ENCODE measurements around the gene EXOC2. TPM values are rescaled to one million over a fixed set of nuclear protein-coding genes. Genes with fewer than 3 reads are reported as not detected.
"Not testable (repeated sequence)": the region's sequence is repeated elsewhere in the genome, so short reads cannot be mapped to it uniquely, and the experiment has no call there.

Gene EXOC2
- total RNA-seq, 2 donors from 2014 or later = 13.3 to 14.8 TPM

DNA sequence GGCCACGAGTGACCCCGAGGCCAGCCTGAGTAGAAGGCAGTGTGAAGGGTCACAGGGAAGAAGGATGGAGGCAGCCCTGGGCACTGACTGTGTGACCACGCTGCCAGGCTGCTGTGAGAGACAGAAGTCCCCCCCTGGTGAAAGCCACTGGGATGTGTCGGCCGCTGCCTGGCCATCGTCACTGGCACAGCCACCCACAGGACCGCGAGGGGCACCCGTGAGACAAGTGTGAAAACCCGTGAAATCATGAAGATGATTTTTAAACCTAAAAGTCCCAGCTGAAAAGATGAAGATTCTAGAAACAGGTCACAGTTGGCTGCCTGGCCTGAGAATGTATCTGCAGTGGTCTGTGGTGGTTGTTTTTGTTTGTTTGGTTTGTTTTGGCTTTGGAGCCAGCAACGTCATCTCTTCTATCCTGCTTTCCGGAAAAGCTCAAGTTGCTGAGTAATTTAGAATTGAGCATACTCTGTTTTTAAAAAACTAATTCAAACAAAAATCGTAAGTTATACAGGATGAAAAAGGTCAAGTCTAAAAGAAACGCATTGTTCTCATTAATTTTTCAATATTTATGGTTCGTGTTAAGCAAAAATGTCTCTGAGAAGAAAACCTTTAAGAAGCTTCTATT lies 130.8 kb downstream of the EXOC2 start:
- DNase-seq = no peak
- intact Hi-C loops (cut with DNase I) = no loop called here
- ATAC-seq = no peak

DNA sequence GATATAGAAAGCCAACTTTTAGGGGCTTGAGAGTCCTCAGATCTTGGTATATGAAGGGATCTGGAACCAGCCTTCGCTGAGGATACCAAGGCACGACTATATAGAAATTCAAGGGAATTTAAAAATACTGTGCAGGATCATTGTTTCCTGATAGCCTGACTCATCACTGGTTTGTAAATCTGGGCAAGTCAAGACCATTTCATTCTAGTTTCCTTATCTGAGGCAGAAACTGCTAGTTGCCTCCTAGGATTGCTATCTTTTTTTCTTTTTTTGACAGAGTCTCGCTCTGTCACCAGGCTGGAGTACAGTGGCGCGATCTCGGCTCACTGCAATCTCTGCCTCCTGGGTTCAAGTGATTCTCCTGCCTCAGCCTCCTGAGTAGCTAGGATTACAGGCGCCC lies 131.6 kb downstream of the EXOC2 start:
- DNase-seq; intact Hi-C loops (cut with DNase I); ATAC-seq: not testable (repeated sequence)

DNA sequence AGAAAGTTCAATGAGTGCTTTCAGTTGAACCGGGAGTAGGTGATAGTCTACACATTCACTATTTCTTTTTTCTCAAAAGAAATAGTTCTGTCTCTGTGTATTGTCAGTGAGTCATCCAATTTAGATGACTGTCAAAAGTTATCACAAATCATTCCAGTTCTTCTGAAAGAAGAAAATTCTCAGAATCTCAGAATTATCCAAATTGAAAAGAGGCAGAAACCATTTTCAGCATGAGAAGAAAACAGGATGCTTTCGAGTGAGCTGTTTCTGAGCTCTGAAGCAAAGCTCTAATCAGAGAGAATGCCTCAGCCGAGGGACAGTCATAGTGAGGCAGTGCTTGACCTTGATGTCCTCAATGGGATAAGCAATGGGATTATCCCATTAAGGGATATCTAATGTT lies 134.0 kb downstream of the EXOC2 start:
- no peak for DNase-seq
- intact Hi-C loops (cut with DNase I) = no loop called here
- ATAC-seq = no peak

DNA sequence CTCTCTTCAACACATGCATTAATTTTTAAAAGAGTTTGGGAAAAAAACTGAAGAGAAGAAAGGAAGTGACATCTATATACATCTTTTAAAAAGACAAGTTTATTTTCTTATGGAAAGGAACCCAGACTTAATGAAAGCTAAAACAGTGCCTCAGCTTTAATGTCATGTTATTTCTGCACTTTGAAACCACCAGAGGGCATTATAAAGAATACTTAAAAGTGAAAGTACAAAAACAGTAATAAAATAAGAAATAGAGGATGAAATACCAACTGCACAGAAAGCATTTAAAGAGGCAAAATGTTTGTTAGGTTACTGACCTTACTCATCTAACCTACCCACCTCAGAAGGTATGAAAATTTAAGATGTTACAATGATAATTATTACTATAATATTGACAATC lies 134.8 kb downstream of the EXOC2 start:
- intact Hi-C loops (cut with DNase I) = no loop called here
- no peak for ATAC-seq
- DNase-seq = no peak

DNA sequence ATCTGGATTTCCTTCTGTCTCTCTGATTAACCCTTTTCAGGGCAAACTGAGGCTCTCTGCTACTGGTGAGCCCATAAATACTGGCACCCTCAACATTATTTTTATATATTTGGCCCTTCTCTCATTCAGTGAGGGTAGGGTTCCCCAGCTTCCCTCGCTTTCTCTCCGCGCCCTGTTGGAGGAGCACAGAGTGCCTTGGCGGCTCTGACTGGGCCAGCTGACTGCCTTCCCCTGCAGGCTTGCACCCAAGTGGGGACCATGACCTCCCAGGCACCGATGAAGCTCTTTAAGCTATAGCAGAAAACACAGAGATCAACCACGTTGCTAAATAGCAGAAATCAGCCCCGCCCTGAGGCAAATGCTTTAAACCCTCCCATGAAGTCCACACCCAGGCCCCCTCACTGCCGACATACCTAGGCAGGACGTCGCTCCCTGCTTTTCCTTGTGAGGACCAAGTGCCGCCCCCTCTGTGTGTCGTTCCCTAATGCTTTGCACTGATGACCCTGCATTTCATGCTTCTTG lies 141.0 kb downstream of the EXOC2 start:
- ATAC-seq (no peak), DNase-seq (no peak)
- intact Hi-C loops (cut with DNase I) = loop anchor here in 1 of 2 donors (5.0 kb wide), 1 partner anchor 365 kb away; no protein-coding TSS in a partner anchor

DNA sequence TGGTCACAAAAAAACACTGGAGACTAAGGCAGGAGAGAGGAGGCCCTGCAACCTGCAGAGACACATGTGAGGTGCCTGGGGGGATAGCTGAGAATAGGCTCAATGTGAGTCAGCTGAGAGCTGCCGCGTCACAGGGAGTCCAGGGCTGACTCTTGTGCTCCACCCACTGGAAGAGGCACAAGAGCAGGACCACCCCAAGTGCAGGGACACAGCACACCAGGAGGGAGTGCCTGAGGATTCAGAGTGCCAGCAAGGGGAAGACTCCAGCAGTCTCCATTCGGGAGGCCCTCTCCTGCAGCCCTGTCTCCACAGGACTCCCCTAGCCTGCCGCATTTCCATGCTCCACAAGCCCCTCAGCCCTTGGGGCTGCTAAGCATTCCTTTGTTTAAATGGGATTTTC lies 141.5 kb downstream of the EXOC2 start:
- ATAC-seq = peak in 1 of 2 donors; percentile 69
- intact Hi-C loops (cut with DNase I) = loop anchor here in 1 of 2 donors (5.0 kb wide), 1 partner anchor 364 kb away; no protein-coding TSS in a partner anchor
- peak; percentile 35 for DNase-seq

DNA sequence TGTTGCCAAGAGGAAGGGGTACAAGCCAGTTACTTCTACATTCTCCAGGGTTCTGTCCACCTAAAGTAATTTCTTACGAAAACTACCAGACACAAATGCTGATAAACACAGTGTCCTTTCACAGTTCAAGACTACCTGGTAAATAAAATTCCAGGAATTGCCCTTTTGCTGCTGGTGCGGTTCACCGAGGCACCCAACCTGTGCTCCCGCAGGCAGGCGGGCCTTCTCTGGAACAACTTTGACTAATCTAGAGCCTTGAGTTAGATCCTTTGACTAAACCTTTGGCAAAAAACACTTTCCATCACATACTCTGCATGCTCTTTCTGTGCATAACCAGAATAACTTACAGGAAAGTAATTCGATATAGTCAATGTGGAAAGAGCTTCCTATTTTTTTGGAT lies 143.0 kb downstream of the EXOC2 start:
- ATAC-seq (no peak), DNase-seq (no peak)
- intact Hi-C loops (cut with DNase I) = loop anchor here in 1 of 2 donors (5.0 kb wide), 1 partner anchor 363 kb away; no protein-coding TSS in a partner anchor

DNA sequence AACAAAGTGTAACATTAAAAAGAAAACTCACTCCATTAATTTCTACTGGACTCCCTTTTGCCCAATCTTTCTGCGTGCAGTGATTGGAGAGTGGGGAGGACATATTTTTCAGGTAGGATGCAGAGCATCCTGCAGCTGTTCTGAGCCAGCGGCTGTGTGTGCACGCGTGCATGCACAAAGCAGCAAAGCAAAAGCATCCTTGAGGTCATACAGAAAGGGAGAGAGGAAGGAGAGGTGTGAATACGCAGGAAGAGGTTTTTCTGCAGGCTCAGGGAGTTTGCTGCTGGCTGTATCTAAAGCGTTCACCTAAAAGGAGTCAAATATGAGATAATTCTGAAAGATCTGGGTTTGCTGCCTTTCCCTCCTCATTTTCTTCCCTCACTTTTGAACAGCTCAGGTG lies 144.4 kb downstream of the EXOC2 start:
- intact Hi-C loops (cut with DNase I) = no loop called here
- no peak for ATAC-seq
- no peak for DNase-seq

DNA sequence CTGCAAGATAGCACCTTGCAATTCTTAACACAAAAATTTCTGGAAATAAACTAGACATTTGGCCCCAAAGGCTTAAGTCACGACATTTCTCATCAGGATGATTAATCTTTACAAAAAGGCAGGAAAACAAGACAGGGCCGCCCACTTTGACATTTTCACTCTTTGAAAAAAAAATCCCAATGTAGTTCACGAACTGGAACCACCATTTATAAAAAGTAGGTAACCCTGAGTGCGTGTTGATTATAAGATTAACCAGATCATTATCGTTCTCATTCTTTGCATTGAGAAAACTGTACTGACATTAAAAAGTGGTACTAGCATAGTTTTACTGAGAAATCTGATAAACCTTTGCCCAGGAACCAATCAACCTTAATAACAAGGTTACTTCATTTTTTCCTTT lies 144.8 kb downstream of the EXOC2 start:
- intact Hi-C loops (cut with DNase I) = no loop called here
- no peak for ATAC-seq
- no peak for DNase-seq

DNA sequence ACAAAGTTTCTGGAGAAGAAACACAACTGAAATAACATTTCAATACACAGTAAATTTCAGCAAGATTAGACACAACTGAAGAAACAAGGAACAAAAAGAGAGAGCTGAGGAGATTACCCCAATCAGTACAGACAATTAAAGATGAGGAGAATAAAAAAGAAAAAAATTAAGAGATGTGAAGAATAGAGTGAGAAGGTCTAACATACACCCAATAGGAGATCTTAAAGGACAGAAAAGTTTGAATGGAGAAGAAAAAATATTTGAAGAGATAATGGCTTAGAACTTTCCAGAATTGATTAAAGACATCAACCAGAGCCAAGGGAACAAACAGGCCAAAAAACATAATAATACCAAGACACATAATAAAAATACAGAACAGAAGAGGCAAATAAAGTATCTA lies 152.4 kb downstream of the EXOC2 start:
- intact Hi-C loops (cut with DNase I) = no loop called here
- ATAC-seq = no peak
- no peak for DNase-seq

DNA sequence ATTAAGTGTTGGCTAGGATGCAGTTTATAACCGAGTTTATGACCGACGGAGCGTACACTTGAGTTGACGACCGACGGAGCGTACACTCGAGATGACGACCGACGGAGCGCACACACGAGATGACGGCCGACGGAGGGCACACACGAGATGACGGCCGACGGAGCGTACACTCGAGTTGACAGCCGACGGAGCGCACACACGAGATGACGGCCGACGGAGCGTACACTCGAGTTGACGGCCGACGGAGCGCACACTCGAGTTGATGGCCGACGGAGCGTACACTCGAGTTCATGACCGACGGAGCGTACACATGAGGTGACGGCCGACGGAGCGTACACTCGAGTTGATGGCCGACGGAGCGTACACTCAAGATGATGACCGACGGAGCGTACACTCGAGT lies 155.8 kb downstream of the EXOC2 start:
- ATAC-seq (no peak), DNase-seq (no peak)
- intact Hi-C loops (cut with DNase I) = no loop called here

DNA sequence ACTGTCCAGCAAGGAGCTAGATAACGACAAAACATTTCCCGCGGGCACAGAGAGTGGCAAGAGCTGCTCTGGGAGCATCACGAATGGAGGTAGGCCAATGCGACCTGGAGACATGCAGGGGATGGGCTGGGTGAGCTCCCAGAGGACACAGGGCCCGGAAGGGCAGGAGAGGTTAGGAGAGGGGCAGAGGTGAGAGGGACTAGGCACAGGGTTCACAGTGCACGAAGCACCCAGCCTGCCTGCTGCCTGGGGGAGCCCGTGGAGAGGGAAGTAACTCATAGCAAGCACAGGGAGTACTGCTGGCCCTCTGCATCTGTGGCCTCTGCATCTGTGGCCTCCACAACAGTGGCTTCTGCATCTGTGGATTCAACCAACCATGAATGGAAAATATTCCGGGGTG lies 162.5 kb downstream of the EXOC2 start:
- ATAC-seq (no peak), DNase-seq (no peak)
- intact Hi-C loops (cut with DNase I) = no loop called here

DNA sequence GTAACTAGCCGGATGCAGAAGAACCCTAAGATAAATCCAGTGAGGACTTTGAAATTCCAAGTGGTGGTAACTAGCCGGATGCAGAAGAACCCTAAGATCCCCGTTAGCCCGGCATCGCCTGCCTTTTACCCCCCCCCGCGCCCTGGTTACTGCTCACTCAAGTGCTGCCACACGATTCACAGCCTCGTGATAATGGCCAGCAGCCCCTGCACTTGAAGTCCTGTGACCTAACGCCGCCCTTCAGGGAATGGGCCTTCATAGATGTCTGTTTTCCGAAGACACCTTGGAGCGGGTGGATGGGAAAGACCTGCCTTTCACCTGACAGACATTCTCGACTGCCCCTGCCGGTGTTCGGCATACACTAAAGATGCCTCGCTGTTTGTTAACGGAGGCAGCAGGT lies 163.9 kb downstream of the EXOC2 start:
- no peak for DNase-seq
- intact Hi-C loops (cut with DNase I) = no loop called here
- ATAC-seq = no peak

DNA sequence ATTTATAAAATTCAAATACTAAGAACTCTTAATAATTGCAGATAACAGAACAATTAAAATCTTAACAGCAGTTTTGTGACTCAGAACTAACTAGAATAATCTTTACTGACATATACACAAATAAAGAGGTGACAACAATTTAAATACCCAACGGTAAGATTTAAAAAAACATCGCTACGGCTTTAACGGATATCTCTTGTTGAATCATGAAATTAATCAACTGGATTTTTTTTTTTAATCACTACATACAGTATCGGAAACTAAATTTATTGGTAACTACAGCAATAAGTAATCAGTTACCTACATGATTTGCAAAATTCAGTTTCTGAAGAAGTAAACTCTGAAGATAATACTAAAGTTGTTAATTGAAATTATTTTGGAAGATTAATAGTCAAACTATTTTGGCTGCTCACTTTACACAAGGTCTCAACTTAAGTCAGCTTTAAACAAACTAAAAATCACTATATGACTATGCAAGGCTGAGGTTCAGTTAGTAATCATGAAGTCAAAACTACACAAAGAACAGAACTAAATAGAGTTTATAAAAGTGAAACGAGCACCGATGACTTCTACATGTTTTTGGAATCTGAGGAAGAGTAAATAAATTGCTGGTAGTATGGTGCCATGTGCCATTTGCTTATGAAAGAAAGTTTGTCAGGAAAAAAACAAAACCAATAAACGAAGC lies 164.8 kb downstream of the EXOC2 start:
- intact Hi-C loops (cut with DNase I) = no loop called here
- ATAC-seq (no peak), DNase-seq (no peak)

DNA sequence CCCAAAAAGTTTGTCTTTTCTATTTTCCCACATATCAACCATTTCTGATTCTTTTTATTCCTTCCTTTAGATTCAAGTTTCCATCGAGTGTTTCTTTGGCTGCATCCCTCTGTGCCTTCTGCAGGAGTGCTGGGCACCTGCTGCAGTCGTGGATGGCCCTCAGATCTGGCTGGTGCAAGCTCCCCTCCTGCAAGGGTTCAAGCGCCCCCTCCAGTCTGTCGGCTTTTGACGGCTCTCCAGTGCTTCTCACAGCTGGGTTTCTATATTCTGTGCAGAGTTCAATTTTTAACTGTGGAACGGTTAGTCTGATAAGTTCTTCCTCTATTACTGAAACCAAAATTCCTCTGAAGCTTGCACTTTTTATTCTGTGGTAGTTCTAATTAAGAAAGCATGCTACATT lies 168.1 kb downstream of the EXOC2 start:
- DNase-seq (no peak), ATAC-seq (no peak)
- intact Hi-C loops (cut with DNase I) = no loop called here

DNA sequence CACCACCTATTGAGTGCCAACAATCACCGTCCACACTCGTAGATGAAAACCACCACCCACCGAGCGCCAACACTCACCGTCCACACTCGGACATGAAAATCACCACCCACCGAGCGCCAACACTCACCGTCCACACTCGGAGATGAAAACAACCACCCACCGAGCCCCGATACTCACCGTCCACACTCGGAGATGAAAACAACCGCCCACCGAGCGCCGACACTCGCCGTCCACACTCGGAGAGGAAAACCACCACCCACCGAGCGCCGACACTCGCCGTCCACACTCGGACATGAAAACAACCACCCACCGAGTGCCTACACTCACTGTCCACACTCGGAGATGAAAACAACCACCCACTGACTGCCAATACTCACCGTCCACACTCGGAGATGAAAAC lies 172.1 kb downstream of the EXOC2 start:
- no peak for ATAC-seq
- DNase-seq = no peak
- intact Hi-C loops (cut with DNase I) = no loop called here

DNA sequence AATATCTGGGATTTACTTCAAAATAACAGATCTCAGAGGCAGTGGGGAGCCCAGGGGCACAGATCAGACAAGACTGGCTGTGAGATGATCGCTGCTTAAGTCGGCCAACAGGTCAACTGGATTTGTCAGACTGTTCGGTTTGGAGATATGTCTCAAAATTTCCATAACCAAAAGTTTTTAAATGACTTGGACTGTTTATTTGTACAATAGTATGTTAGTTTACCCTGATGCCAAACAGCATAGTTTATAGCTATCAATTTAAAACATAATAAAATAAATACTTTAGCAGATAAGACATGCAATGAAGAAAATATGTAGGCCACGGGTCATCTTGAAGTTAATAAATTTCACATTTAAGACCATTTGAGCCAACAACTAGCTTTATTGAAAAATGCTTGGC lies 174.7 kb downstream of the EXOC2 start:
- DNase-seq (no peak), ATAC-seq (no peak)
- intact Hi-C loops (cut with DNase I) = no loop called here

DNA sequence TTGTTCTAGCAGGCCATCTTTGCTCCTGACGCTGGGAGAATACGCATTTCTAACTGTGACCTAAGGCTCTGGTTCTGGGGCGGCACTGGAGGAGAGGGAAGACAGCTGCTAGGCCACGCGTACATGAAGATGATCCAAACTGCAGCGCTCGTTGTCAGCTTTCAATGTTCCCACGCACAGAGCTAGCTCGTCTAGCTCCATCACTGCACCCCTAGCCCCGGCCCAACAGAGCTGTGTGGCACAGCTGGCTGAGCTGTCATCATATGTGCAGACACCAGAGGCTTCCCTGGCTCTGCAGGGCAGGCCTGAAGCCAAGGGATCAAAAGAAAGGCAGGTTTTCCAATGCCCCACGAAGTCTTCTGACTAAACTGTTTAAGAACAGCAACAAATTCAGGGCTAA lies 176.7 kb downstream of the EXOC2 start:
- no peak for DNase-seq
- intact Hi-C loops (cut with DNase I) = no loop called here
- ATAC-seq = no peak

DNA sequence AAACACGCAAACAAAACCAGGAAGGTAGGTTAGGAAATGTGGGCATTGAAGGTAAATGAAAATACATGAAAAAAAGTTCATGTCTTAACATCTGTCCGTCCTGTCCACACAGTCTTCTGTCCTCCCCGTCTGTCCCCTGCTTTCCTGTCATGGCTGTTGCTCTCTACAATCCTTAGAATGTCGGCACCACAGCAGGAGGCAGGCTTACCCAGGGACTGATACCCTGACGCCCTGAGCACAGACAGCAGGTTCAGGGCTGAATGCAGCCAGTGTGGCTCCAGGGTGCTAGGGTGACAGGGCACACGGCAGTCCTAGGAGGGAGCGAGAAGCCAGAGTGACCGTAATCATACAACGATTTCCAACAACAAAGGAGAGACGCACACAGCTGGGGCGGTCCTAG lies 177.7 kb downstream of the EXOC2 start:
- intact Hi-C loops (cut with DNase I) = no loop called here
- DNase-seq (no peak), ATAC-seq (no peak)

DNA sequence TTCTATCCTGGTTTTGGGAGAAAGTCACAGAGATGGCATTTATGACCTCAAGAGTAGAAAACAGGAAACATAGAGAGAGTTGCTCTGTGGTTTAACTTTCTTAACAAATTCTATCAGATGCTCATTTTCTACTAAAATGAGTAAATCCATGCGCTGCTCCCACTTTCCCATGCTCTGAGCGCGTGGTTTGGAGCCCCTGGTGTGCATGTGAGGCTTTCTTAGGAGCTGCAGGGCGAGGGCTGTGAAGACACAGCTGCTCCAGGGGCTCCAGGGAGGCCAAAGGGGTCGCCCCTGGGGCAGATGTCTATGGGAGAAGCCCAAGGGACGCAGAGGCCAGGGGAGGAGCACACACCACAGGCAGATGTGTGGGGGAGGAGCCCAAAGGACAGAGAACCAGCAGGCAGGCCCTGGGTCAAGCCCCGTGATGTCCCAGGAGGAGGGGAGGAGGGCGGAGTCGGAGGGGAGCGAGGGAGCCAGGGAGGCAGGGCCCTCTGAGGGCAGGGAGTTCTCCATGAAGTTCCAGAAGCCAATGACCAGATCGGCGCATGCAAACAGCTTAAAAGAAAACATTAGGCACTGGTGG lies 178.5 kb downstream of the EXOC2 start:
- no peak for ATAC-seq
- no peak for DNase-seq
- intact Hi-C loops (cut with DNase I) = no loop called here

DNA sequence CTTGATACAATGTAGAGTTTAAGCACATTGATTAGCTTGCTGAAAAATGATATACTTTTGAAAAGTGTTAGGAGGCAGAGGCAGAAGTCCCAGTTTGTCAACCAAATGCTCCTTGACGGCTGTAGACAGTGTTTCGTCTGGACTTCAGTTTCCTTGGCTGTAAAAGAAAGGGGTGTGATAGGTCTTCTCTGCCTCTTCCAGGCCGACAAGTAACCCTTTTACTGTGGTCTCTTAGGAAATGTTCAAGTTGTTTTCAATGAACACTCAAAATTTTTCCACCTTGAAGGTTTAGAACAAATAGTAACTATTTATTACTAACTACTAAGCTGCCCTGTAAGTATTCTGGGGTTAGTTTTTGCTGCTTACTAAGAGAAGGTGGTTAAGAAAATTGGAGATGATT lies 179.0 kb downstream of the EXOC2 start:
- ATAC-seq (no peak), DNase-seq (no peak)
- intact Hi-C loops (cut with DNase I) = no loop called here

Measured in left cardiac atrium (tissue), 4 donors.